Sigmoid colon (tissue), 7 donors: Measurements from ENCODE around the gene PPP1R9B. TPM values are rescaled to one million over a fixed set of nuclear protein-coding genes. Genes with fewer than 3 reads are reported as not detected.
A peak's percentile ranks its signal among the peaks of the same experiment; 100 is the strongest.

Source experiments
- DNase-seq: peaks from one replicate; pipeline ENCODE4 v3.0.0-alpha.2; 2019
- H3K27ac ChIP-seq, 4 donors: fragments of 200-600 bp; sonication (generic); one replicate each; pipeline ENCODE4 v1.5.1; 2016 to 2019; ENCODE audit warnings: mild to moderate bottlenecking in 1 of 4
- H3K27me3 ChIP-seq, 3 donors: fragments of 200-600 bp; sonication (generic); one replicate each; pipeline ENCODE4 v1.5.1; 2019; ENCODE audit warnings: mild to moderate bottlenecking in 1 of 3
- H3K36me3 ChIP-seq, 4 donors: fragments of 200-600 bp; sonication (generic); one replicate each; pipeline ENCODE4 v1.5.1; 2016 to 2019
- H3K4me1 ChIP-seq, 4 donors: fragments of 200-600 bp; sonication (generic); one replicate each; pipeline ENCODE4 v1.5.1; 2017 to 2019
- H3K4me3 ChIP-seq, 4 donors: fragments of 200-600 bp; sonication (generic); one replicate each; pipeline ENCODE4 v1.5.1; 2017 to 2019; ENCODE audit warnings: mild to moderate bottlenecking in 2 of 4, moderate library complexity in 1 of 4
- H3K9me3 ChIP-seq, 4 donors: fragments of 200-600 bp in 3 of 4; sonication (generic) in 3 of 4; one replicate each; pipeline versions ENCODE4 v1.5.1 to v1.6.1; 2013 to 2019
- CTCF ChIP-seq, 4 experiments: fragments of 450-650 bp in 3 of 4; fragments of 200-600 bp in 1 of 4; IDR thresholded peaks; one replicate each; pipeline ENCODE4 v1.5.1; 2016 to 2019; ENCODE audit warnings: antibody characterized with exemption in 4 of 4, mild to moderate bottlenecking in 3 of 4, moderate library complexity in 2 of 4
- EP300 ChIP-seq, 4 donors: sonication (generic); formaldehyde crosslinking; IDR thresholded peaks; one replicate each; pipeline ENCODE4 v1.6.1; 2017; ENCODE audit warnings: antibody characterized with exemption in 4 of 4
- POLR2A ChIP-seq, 2 donors: fragments of 450-650 bp; IDR thresholded peaks; one replicate each; pipeline ENCODE4 v1.6.1; 2016; ENCODE audit warnings: antibody characterized with exemption in 2 of 2, mild to moderate bottlenecking in 2 of 2, moderate library complexity in 2 of 2
- POLR2AphosphoS5 ChIP-seq, 4 donors: sonication (generic); formaldehyde crosslinking; IDR thresholded peaks; one replicate each; pipeline ENCODE4 v1.6.1; 2017; ENCODE audit warnings: antibody characterized with exemption in 4 of 4
- WGBS, 2 donors: extraction: QIAGEN DNeasy Blood & Tissue Kit; methylation state at CpG; one replicate each; pipeline ENCODE4 v1.1.7; 2013; 5-methylcytosine and 5-hydroxymethylcytosine counted together
- intact Hi-C: fragments of 100-400 bp; cut with DNase I; formaldehyde crosslinking; loops from one replicate; pipeline ENCODE4 v1.15.1; 2023
- polyA plus RNA-seq, 3 donors: library from polyadenylated mRNA; stranded (reverse); fragments of 200-250 nt; gene quantifications; one replicate each; pipeline ENCODE4 v1.2.3, GENCODE V29; 2013
- total RNA-seq, 4 donors: library from RNA; depleted of rRNA; stranded (reverse); fragments of >200 nt; gene quantifications; one replicate each; pipeline ENCODE4 v1.1.0, GENCODE V29; 2016
- donor health status: healthy with polysubstance abuse.
- donor health status: Bipolar disorder and iron deficiency.
- donor health status: healthy.

The PPP1R9B gene
- total and polyA plus RNA-seq, 7 donors = 9.0 to 38.7 (median 16.8) TPM

- Histone ChIP-seq H3K27me3 (no peaks in the 10 kb centered on the region), H3K9me3 (no peaks in the 10 kb centered on the region), H3K4me1 (peaks cover 3 to 92% (median 64%) of the 10 kb centered on the region in 4 donors), H3K4me3 (no peak overlapping the region), H3K36me3 (peaks cover 77 to 88% (median 80%) of the 10 kb centered on the region in 4 donors), H3K27ac (peak overlapping the region in 3 of 4 donors; percentile 80 to 99 (median 94))
- 84 to 86% methylated on average over 13 of the region's 13 CpGs for WGBS, 2 donors
- DNase-seq = no peak
- intact Hi-C loops = no loop called here
- TF ChIP-seq POLR2A (IDR thresholded peaks at IDR 0.05) = no peak
- no peak for TF ChIP-seq POLR2AphosphoS5 (IDR thresholded peaks at IDR 0.05)
- no peak for TF ChIP-seq CTCF (IDR thresholded peaks at IDR 0.05)
- no peak for TF ChIP-seq EP300 (IDR thresholded peaks at IDR 0.05)
Observed at GRCh38 chr17:50188531-50188920, 38.0 kb upstream of the PPP1R9B start.

GRCh38 chr17:50187751-50188530, 37.5 kb upstream of the PPP1R9B start:
- Histone ChIP-seq H3K27me3 (no peaks in the 10 kb centered on the region), H3K4me3 (no peak overlapping the region), H3K9me3 (no peaks in the 10 kb centered on the region), H3K4me1 (peaks cover 3 to 87% (median 63%) of the 10 kb centered on the region in 4 donors), H3K36me3 (peaks cover 73 to 82% (median 75%) of the 10 kb centered on the region in 4 donors), H3K27ac (peak overlapping the region in 3 of 4 donors; percentile 80 to 99 (median 94))
- TF ChIP-seq POLR2A (IDR thresholded peaks at IDR 0.05) (no peak), EP300 (IDR thresholded peaks at IDR 0.05) (no peak), CTCF (IDR thresholded peaks at IDR 0.05) (no peak), POLR2AphosphoS5 (IDR thresholded peaks at IDR 0.05) (no peak)
- intact Hi-C loops = no loop called here
- no peak for DNase-seq
- 84 to 88% methylated on average over 17 of the region's 17 CpGs for WGBS, 2 donors

- peak overlapping the region in 3 of 4 donors; percentile 80 to 99 (median 94) for H3K27ac ChIP-seq
- peaks cover 3 to 82% (median 60%) of the 10 kb centered on the region in 4 donors for H3K4me1 ChIP-seq
- no peaks in the 10 kb centered on the region for H3K9me3 ChIP-seq
- intact Hi-C loops = no loop called here
- H3K4me3 ChIP-seq = no peak overlapping the region
- no peaks in the 10 kb centered on the region for H3K27me3 ChIP-seq
- peaks cover 67 to 76% (median 69%) of the 10 kb centered on the region in 4 donors for H3K36me3 ChIP-seq
- TF ChIP-seq POLR2A (IDR thresholded peaks at IDR 0.05) (no peak), EP300 (IDR thresholded peaks at IDR 0.05) (no peak), CTCF (IDR thresholded peaks at IDR 0.05) (no peak), POLR2AphosphoS5 (IDR thresholded peaks at IDR 0.05) (no peak)
- WGBS, 2 donors = 76 to 83% methylated on average over 4 of the region's 4 CpGs
- no peak for DNase-seq
Observed at GRCh38 chr17:50187394-50187725, 36.9 kb upstream of the PPP1R9B start.

- peaks cover 62 to 71% (median 63%) of the 10 kb centered on the region in 4 donors for H3K36me3 ChIP-seq
- H3K9me3 ChIP-seq = no peaks in the 10 kb centered on the region
- no peak for DNase-seq
- peaks cover 3 to 82% (median 57%) of the 10 kb centered on the region in 4 donors for H3K4me1 ChIP-seq
- H3K27me3 ChIP-seq = no peaks in the 10 kb centered on the region
- WGBS, 2 donors = 86 to 89% methylated on average over 24 of the region's 24 CpGs
- intact Hi-C loops = no loop called here
- TF ChIP-seq EP300 (IDR thresholded peaks at IDR 0.05) (no peak), POLR2AphosphoS5 (IDR thresholded peaks at IDR 0.05) (no peak), CTCF (IDR thresholded peaks at IDR 0.05) (no peak), POLR2A (IDR thresholded peaks at IDR 0.05) (no peak)
- peak overlapping the region in 3 of 4 donors; percentile 80 to 99 (median 94) for H3K27ac ChIP-seq
- H3K4me3 ChIP-seq = no peak overlapping the region
Observed at GRCh38 chr17:50186661-50187393, 36.4 kb upstream of the PPP1R9B start.
